Suprapubic skin (tissue), 4 donors: ENCODE data around the gene FBXW2.

Source experiments
- CTCF ChIP-seq, 2 donors: fragments of 200-600 bp in 1 of 2; fragments of 450-650 bp in 1 of 2; sonication (generic) in 1 of 2; IDR thresholded peaks; one replicate each; pipeline ENCODE4 v1.5.1; 2016 to 2019; ENCODE audit warnings: antibody characterized with exemption in 2 of 2, mild to moderate bottlenecking in 1 of 2, moderate library complexity in 1 of 2
- EP300 ChIP-seq: sonication (generic); formaldehyde crosslinking; IDR thresholded peaks from one replicate; pipeline ENCODE4 v1.6.1; 2017; ENCODE audit warnings: antibody characterized with exemption
- POLR2A ChIP-seq, 2 donors: fragments of 450-650 bp; IDR thresholded peaks; one replicate each; pipeline ENCODE4 v1.6.1; 2017; ENCODE audit warnings: antibody characterized with exemption in 2 of 2, mild to moderate bottlenecking in 2 of 2, moderate library complexity in 2 of 2
- POLR2AphosphoS5 ChIP-seq, 3 donors: sonication (generic); formaldehyde crosslinking; IDR thresholded peaks; one replicate each; pipeline ENCODE4 v1.6.1; 2017; ENCODE audit warnings: antibody characterized with exemption in 3 of 3

- no peak for TF ChIP-seq CTCF (IDR thresholded peaks at IDR 0.05)
- TF ChIP-seq POLR2AphosphoS5 (IDR thresholded peaks at IDR 0.05), result no peak
- no peak for TF ChIP-seq POLR2A (IDR thresholded peaks at IDR 0.05)
- TF ChIP-seq EP300, result no peak
These were observed 60.0 kb downstream of the FBXW2 start for GRCh38 chr9:120733190-120733589.
